ENCODE results near the gene SEPTIN8.

- no peak for TF ChIP-seq EZH2 (IDR thresholded peaks at IDR 0.05; ENCODE audit: borderline replicate concordance, insufficient read depth, low read depth, low read length, poor library complexity, severe bottlenecking)
- no peak for TF ChIP-seq CTCF (IDR thresholded peaks at IDR 0.05)
These were observed at the start of gene SEPTIN8 for GRCh38 chr5:132777209-132778069.
